Fibroblast of skin of abdomen (primary cell): ENCODE measurements around the gene ZDHHC4. TPM values are rescaled to one million over a fixed set of nuclear protein-coding genes. Genes with fewer than 3 reads are reported as not detected.

Experiments
- DNase-seq: peaks from one replicate; pipeline ENCODE4 v3.0.0-alpha.2; 2013
- polyA plus RNA-seq, 2 experiments: library from polyadenylated mRNA; unstranded; fragments of 120-200 nt; gene quantifications; one replicate each; pipeline ENCODE4 v1.2.1, GENCODE V29; 2013; ENCODE audit not compliant: insufficient read length in 2 of 2

Gene ZDHHC4
- polyA plus RNA-seq (2013, experiment 1 of 2; ENCODE audit: insufficient read length), result 48.0 TPM
- polyA plus RNA-seq (2013, experiment 2 of 2; ENCODE audit: insufficient read length), result 46.2 TPM

DNA sequence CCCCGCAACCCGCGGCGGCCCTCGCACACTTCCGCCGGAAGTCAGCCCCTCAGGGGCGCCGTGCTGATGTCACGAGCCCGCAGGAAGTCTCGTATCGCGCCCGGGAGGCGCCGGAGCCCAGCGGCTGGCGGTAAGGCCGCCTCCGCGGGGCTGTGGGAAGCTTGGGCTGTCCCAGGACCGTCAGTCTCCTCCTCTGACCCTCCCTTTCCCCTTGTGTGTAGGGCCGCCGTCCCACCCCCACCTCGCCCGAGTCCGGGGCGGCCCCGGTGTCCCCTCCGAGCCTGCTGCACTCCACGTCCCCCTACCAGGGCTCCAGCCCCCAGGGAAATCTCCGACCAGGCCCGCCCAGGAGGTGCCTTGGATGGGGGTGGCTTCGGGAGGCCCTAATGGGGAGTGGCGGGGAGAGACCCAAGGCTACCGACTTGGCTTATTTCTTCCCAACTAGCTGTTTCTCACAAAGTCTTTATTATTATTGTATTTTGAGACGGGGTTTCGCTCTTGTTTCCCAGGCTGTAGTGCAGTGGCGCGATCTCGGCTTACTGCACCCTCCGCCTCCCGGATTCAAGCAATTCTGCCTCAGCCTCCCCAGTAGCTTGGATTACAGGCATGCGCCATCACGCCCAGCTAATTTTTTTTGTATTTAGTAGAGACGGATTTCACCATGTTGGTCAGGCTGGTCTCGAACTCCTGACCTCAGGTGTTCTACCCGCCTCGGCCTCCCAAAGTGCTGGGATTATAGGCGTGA is at the start of gene ZDHHC4:
Gene ZDHHC4 (plus strand): TSS at position 86 of the 745 bp plus-strand sequence. CDS start 3,108 bp downstream, outside the sequence.
- peak; percentile 90 for DNase-seq

DNA sequence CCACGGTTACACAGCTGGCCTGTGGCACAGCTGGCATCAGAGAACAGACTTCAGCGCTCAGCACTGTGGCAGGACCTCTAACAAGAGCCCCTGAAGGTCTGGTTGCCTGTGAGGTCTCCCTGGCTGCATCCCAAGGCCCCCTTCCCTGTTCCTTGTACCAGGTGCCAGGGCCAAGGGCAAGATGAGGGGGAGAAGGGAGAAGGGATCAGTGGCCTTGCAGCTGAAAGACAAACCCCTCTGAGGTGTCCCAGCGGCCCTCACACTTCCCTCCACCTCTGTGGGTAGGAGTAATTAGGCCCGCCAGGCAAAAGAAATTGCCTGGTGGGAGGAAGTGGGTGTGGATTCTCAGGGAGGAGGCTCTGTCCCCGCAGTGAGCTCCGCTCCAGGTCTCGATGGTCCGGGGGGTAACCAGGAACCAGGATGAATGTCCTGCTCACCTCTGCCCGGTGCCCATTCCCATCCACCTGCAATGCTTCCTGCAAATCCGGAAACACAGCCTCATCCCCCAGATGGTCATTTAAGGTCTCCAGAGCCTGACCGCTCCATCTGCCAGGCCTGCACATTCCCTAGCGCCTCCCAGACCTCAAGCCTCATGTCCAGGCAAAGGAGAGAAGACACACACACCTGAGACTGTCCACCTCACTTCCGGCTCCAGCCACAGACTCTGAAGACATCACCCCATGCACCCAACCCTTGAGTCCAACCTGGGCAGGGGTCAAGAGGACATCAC is 48.7 kb upstream of the ZDHHC4 start:
- no peak for DNase-seq

DNA sequence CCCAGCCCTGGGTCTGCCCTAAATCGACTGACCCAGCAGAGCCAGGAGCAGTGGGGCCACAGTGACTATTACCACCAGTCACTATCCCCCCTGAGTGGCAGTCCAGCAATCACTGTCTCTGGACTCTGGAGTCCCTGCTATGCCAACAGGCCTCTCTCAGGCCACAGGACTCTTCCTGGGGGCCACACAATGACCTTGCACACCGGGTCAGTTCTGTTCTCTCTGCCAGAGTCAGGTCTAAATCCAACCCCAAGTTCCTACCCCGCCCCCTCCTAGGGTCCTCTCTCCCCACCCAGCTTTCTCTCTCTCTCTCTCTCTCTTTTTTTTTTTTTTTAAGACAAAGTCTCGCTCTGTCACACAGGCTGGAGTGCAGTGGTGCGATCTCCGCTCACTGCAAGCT is 47.6 kb upstream of the ZDHHC4 start:
- DNase-seq, result no peak

DNA sequence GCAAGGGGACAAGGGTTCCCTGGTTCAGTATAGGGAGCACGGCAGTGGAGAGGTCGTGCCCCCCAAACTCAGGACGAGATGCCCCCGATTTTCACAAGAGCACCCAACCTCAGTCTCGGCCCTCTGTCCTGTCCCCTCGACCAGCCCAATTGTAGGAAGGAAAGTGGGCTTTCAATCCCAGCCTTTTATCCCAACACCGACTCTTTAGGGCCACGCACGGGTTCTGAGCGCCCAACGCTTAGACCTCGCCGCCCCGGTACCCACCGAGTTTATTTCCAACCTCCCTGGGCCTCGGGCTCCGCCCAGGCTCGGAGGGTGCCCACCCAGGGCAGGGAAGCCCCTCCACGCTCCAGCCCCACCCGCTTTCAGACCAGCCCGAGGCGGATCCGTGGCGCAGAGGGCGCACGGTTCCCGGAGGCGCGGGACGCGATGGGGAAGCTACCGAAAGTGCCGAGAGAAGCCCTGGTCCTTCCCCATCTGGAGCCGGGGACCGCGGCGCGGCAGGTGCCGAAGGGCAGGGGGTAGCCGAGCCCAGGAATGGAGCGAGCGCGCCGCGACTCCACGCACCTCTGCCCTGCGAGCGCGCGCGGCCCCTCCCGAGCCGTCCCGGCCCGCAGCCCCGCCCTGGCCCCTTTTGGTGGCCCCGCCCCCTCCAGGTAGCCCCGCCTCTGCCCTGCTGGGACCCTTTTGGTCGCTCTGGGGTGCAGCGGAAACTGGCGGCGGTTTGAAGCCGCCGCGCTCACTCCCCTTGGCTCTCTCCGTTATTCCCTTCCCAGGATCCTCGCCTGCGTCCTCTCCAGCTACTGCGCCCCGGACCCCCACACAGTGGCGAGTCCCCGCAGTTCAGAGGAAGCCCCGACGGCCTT is 46.4 kb upstream of the ZDHHC4 start:
- no peak for DNase-seq

DNA sequence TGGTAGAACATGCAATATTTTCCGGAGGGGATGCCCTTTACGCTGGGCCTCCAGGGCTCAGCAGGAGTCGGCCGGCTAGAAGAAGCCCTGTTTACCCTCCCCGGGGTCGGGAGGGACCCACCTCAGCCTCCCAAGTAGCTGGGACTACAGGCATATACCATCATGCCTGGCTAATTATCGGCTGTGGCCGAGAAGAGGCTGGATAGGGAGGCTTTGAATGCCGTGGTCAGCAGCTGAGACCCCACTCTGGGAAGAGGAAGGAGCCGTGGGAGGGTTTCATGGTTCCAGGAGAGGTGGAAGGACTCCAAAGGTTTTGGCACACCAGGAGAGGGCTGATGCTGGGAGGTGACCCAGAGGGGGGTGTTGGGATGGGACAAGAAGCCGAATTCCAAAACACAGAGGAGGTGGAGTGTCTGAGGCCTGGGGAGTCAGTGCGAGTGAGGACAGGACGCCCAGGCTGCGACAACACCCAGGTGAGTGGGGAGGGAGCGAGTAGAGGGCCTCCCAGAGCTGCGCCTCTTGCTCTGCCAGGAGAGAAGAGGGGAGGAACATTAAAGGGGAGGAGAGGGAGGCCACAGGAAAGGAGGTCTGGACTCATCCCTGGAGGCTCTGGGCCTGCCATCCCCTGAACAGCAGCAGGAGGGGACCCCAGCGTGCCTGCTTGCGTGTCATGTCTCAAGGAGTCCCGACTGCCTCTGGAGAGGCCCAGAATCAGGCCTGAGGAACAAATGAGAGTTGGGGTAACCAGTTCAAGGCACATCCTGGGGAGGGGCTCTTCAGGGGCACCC is 45.6 kb upstream of the ZDHHC4 start:
- no peak for DNase-seq

DNA sequence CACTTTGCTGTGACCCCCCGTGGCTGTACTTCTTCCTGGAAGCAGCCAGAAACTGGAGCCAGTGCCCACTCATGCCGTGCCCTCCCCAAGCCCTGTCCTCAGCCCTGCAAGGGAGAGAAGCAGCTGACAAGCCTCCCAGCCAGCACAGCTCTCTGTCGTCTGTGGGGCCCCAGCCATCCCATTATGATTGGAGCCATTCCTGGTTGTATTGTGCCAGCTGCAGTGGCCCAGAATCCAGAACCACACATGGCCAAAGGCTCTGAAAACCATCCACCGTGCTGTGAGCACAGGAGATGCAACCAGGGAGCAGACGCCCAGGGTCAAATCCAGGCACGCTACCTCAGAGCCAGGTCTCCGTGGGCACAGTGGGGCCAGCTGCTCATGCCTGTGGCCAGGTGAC is 44.7 kb upstream of the ZDHHC4 start:
- DNase-seq, result no peak

DNA sequence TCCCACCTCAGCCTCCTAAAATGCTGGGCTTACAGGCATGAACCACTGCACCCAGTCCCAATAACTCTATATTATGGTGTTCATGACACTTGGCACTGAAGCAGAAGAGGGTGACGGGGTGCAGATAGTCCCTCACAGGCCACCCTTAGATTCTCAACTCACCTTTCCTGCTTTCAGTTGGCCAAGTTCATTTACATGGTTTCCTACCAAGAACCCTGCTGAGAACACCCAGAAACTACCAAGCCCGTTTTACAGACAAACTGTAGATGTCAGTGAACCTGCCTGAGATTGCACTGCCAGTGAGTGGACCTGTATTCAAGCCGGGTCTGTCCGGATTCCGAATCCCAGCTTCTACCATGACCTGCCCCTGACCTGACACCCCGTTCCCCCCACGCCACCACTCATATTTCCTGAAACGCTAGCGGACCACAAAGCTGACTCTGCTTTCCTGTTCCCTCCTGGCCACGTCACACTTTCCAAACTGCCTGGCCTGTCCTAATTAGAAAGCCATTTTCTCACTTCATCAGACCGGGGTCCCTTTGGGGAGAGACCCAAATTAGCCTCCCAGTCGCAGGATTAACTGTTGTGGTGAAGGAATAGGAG is 43.3 kb upstream of the ZDHHC4 start:
- no peak for DNase-seq

DNA sequence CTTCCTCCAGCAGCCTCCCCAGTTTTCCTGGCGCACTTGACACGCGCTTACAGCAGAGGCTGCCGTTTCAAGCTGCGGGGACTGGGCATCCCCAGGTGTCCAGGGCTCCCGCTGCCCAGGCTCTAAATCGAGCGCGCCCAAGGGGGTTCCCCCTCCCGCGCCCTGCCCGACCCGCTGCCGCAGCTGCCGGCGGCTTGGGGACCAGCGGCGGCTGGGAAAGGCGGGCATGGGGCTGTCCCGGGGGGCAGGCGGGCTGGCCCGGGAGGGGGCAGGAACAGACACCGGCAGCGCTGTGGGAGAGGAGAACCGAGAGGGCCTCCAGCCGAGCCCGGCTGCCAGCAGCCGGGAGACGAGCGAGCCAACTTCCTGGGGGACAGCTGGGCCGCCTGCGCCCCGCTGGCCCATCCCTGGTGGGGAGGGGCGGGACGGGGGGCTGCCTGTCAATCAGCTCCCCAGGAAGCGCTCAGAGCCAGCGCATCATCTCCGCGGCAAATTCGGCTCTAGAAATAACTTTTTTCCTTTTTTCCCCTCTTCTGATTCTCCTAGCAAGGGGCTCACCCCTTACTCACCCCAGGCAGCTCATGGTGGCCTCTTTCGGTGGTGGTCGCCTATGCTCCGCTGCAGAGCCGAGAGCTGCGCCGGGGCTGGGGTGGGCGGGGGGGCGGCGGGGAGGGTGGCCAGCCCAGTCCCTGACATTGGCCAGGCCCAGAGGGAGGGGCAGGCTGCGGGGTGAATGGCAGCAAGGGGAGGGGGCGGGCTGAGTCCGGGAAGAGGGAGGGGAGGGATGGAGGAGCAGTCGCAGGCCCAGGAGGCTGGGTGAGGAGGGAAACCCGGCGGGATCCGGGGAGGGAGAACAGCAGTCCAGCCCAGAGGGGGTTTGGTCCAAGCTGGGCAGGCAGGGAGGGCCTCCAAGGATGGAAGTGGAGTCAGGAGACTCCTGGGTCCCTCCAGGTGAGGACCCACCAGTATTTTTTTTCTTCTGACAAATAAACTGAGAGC is 40.7 kb upstream of the ZDHHC4 start:
- no peak for DNase-seq

DNA sequence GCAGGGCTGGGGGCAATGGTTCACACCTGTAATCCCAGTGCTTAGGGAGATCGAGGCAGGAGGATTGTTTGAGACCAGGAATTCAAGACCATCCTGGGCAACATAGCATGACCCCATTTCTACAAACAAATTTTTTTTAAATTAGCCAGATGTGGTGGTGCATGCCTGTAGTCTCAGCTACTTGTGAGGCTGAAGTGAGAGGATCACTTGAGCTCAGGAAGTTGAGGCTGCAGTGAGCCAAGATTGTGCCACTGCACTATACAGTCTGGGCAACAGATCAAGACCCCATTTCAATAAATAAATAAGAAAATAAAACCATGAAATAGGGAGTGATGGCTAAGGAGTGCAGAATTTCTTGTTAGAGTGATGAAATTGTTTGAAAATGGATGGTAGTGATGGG is 34.9 kb upstream of the ZDHHC4 start:
- no peak for DNase-seq

DNA sequence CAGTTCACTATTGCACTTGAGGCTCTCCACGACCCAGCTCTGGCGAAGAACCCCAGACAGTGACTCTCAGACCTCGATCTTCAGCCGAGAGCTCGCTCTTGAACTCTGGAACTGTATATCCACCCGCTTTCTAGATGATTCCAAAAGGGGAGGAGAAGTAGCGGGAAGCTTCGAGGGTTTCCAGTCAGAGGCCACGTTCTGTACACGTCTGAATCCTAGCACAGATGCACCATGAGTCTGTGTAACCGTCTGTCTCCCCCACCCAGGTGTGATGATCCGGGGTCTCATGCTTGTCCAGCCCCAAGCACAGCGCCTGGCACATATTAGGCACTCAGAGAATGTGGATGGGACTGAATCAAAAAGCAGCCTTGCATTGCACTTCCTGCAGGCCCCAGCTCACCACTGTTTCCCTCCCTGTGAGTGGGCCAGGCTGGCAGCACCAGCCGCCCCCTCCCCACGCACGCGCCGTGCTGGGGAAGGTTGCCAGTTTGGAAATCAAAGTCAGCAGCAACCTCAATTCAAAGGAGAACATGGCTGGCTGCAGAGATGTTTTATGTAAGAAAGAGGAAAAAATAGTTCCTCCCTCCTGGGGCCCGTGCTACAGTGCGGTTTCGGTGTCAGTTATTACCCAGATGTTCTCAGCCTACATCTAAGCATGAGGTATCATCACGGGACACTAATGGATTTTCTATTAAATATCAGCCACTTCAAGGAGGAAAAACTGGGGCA is 31.7 kb upstream of the ZDHHC4 start:
- no peak for DNase-seq

DNA sequence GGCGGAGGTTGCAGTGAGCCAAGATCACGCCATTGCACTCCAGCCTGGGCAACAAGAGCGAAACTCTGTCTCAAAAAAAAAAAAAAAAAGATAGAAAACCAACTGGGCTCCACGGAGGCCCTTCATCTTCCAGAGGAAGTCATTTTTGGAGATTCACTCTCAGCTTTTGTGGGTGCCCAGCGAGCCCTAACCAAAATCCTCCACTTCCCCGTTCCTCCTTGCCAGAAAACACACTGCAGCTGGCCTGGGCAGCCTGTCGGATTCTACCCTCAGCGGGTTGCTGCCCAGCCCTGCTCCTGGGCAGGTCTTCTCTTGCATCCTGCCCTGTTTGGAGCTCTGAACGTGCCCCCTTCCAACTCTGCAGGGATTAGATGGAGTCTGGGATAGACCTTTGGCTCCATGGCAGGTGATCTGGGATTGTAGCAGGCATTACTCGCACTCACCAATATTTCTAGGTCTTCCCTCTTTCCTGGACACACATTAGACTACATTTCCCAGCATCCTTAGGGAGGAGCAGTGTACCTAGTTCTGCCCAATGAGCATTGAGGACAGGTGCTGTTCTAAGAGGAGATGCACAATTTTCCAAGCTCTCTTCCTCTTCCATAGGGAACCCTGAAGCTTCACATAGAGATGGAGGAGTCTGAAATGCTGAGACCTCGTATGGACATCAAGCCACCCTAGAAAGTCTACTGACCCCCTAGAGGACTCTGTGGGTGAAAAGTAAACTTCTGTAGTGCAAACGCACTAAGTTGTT is 30.6 kb upstream of the ZDHHC4 start:
- DNase-seq, result no peak

DNA sequence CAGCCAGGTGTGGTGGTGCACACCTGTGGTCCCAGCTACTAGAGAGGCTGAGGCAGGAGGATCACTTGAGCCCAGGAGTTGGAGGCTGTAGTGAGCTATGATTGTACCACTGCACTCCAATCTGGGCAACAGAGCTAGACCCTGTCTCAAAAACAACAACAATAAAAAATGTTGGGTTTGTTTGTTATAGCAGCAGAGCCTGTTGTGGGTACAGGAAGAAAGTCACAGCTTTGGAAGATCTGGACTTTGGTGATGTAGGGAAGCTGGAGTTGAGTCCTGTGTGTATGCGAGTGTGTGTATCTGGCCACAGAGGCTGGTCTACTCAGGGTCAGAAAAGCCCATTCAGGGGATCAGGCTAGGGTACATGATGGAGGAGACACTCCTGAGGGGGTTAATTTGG is 29.9 kb upstream of the ZDHHC4 start:
- DNase-seq, result no peak

DNA sequence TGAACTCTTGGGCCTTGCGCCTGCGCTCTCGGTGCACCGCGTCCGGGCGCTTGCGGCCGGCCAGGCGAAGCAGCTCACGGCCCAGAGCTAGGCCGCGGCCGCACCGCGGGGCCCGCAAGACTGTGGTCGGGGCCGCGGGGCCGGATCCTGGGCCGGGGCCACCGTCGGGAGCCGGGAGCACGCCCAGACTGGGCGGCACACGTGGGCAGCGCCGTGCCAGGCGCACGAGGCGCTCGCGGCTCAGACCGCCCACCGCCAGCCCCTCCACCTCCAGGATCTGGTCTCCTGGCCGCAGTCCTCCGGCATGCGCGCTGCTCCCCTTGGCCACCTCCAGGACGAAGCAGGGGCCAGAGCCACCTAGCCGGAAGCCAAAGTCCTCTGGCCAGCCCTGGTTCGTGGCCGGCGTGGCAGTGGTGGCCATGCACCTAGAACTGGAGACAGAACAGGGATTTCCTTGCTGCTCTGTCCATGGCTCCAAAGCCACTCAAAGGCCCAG is 26.2 kb upstream of the ZDHHC4 start, which contains the start of gene GRID2IP:
Gene GRID2IP (minus strand): TSS at position 446 of the 496 bp plus-strand sequence. CDS start 25 bp downstream, at position 421.
- DNase-seq, result no peak

DNA sequence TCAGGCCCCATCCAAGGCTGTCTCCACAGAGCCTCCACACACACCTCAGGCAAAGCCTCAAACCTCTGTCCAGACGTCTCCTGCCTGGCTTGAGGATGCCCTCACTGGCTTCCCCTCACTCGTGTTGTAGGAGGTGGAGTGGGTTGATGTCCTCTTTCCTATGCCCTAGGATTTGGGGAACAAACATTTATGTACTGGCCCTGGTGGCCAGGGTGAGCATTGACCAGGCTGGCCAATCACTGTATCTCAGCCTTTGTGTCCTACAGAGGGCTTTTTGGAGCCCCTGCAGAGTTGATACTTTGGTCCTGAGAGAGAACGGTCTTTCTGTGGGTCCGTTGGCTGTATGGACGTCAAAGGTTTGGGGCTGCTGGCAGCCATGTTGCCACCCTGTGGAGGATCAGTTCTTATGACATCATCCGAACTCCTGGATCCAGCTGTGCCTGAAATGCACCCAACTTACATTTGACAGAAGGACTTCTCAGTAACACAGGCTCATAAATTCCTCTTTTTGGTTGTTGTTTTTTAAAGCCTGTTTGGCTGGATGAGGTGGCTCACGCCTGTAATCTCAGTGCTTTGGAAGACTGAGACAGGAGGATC is 23.7 kb upstream of the ZDHHC4 start:
- DNase-seq, result no peak

DNA sequence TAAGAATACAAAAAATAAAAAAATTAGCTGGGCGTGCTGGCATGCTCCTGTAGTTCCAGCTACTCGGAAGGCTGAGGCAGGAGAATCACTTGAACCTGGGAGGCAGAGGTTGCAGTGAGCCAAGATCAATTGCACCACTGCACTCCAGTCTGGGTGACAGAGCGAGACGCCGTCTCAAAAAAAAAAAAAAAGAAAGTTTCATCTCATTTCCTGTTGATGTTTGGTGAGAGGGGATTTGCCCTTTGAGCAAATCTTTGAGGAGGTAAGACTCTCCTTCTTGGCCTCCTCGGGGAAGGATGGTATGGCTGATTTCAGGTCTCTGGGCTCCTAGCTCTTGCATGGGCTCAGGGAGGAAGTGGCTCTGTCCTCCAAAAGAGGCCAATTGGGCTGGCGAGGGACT is 22.4 kb upstream of the ZDHHC4 start:
- DNase-seq, result no peak

DNA sequence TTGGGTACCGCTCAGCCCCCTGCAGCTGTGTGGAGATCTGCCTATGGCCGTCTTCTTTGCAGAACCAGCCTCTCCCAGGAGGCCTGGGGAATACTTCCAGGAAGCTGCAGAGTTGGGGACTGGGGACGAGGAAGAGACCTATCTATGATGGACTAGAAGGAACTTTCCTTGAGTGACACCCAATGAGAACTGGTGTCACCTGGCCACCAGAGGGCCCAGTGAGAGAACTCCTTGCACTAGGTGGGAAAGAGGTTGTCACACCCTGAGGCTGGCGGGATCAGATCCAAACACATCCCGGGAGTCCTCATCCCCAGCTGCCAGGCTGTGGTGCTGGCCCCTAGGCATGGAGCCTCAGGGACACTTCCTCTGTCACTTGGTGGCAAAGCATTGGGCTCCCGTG is 21.1 kb upstream of the ZDHHC4 start:
- DNase-seq, result no peak

DNA sequence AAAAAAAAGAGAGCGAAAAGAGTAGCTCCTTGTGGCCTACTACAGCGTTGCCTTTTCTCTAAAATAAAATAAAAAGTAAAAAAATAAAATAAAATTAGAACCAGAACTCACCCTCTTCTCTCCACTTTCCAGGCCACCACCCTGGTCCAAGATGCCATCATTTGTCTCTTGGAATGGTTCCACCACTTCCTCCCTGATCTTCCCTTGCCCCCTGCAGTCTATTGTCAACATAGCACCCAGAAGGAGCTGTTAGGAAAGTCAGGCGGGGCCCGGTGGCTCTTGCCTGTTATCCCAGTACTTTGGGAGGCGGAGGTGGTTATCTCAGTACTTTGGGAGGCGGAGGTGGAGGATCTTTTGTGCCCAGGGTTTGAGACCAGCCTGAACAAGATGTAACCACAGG is 18.4 kb upstream of the ZDHHC4 start:
- DNase-seq, result peak; percentile 22

DNA sequence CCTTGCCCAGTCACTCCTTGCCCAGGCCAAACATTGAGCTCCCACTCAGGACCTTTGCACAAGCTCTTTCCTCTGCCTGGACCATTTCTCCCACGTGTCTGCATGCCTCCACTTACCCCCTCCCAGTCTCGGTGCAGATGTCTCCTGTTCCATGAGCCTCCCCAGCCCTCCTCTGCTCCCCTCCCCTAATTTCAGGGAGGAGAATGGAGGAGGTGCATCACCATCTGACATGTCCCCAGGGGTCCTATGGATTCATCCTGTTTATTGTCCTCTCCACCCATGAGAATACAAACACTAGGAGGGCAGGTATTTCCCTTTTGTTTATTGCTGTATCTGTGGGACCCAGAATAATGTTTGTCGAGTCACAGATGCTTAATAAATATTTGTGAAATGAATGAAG is 17.4 kb upstream of the ZDHHC4 start:
- no peak for DNase-seq
